IMR-90 (cell line): ENCODE results near the gene PBOV1. TPM values are rescaled to one million over a fixed set of nuclear protein-coding genes. Genes with fewer than 3 reads are reported as not detected.

Experiments
- ATAC-seq: fragments of 200-7000 bp; cut with Tn5 transposase; 2 replicates; pipeline ENCODE4 v1.9.1; 2020; ENCODE audit warnings: low read depth, mild to moderate bottlenecking, moderate library complexity
- Bru-seq: library from RNA; stranded (reverse); fragments of 400-500 nt; gene quantifications from one replicate; lab custom pipeline; 2021; lab: Mats Ljungman, UMichigan
- BruChase-seq, 2 experiments: library from RNA; stranded (reverse); fragments of 400-500 nt; gene quantifications; one replicate each; lab custom pipeline; 2021; lab: Mats Ljungman, UMichigan
- BruUV-seq: library from RNA; stranded (reverse); fragments of 400-500 nt; replicated peaks from 2 replicates; lab custom pipeline; 2021; lab: Mats Ljungman, UMichigan
- CTCF ChIA-PET: fragments of 300-600 bp; formaldehyde crosslinking; extraction: SDS; loops from one replicate; lab custom pipeline; 2021; ENCODE audit warnings: antibody characterized with exemption; lab: Yijun Ruan, JAX
- POLR2A ChIA-PET: fragments of 300-600 bp; sonication (Branson Sonifier 250); formaldehyde crosslinking; loops from one replicate; lab custom pipeline; 2022; ENCODE audit warnings: antibody characterized with exemption; ENCODE audit not compliant: unreplicated experiment; lab: Charles Lee
- DNase-seq: peaks from one replicate; pipeline ENCODE4 v3.0.0; 2013
- H2AFZ ChIP-seq: replicated peaks from 2 replicates; pipeline ENCODE3; 2013; ENCODE audit warnings: low read length, mild to moderate bottlenecking; ENCODE audit not compliant: poor library complexity
- H2AK5ac ChIP-seq: 2 replicates; pipeline ENCODE4 v1.6.1; 2013; ENCODE audit warnings: low read depth, low read length, inconsistent platforms
- H2AK9ac ChIP-seq: replicated peaks from 2 replicates; pipeline ENCODE3; 2013; ENCODE audit warnings: mild to moderate bottlenecking, low read depth, low read length, moderate library complexity; ENCODE audit not compliant: poor library complexity
- H2BK120ac ChIP-seq: 2 replicates; pipeline ENCODE4 v1.6.1; 2013; ENCODE audit warnings: low read depth, low read length, inconsistent platforms
- H2BK15ac ChIP-seq: 3 replicates; pipeline ENCODE4 v1.6.1; 2013; ENCODE audit warnings: low read depth, low read length, inconsistent platforms
- H2BK20ac ChIP-seq: 2 replicates; pipeline ENCODE4 v1.6.1; 2013; ENCODE audit warnings: low read depth, mild to moderate bottlenecking, inconsistent platforms, low read length, moderate library complexity
- H2BK5ac ChIP-seq: 2 replicates; pipeline ENCODE4 v1.6.1; 2013; ENCODE audit warnings: mild to moderate bottlenecking, low read depth, low read length, inconsistent platforms; ENCODE audit not compliant: poor library complexity, severe bottlenecking
- H3K14ac ChIP-seq: replicated peaks from 2 replicates; pipeline ENCODE4 v1.6.1; 2013; ENCODE audit warnings: low read depth, low read length, inconsistent platforms
- H3K18ac ChIP-seq: 2 replicates; pipeline ENCODE4 v1.6.1; 2013; ENCODE audit warnings: low read depth, low read length, control low read depth
- H3K23ac ChIP-seq: 2 replicates; pipeline ENCODE4 v1.6.1; 2013; ENCODE audit warnings: low read depth, low read length, inconsistent platforms
- H3K27ac ChIP-seq: 2 replicates; pipeline ENCODE4 v1.5.1; 2013; ENCODE audit warnings: mild to moderate bottlenecking, control low read depth, low read length; ENCODE audit not compliant: insufficient read depth
- H3K27me3 ChIP-seq: 2 replicates; pipeline ENCODE4 v1.6.1; 2013; ENCODE audit warnings: low read length; ENCODE audit not compliant: control insufficient read depth, insufficient read depth
- H3K36me3 ChIP-seq: 2 replicates; pipeline ENCODE4 v1.6.1; 2013; ENCODE audit warnings: low read length, mixed read lengths; ENCODE audit not compliant: control insufficient read depth, insufficient read depth
- H3K4ac ChIP-seq: 2 replicates; pipeline ENCODE4 v1.6.1; 2013; ENCODE audit warnings: low read depth, low read length, inconsistent platforms
- H3K4me1 ChIP-seq: 2 replicates; pipeline ENCODE4 v1.6.1; 2013; ENCODE audit warnings: low read length, mixed read lengths; ENCODE audit not compliant: control insufficient read depth, insufficient read depth
- H3K4me2 ChIP-seq: 2 replicates; pipeline ENCODE4 v1.6.1; 2013; ENCODE audit warnings: low read depth, mild to moderate bottlenecking, control low read depth, low read length, moderate library complexity
- H3K4me3 ChIP-seq: 2 replicates; pipeline ENCODE4 v1.5.1; 2013; ENCODE audit warnings: low read depth, mild to moderate bottlenecking, control low read depth, low read length, moderate library complexity; ENCODE audit not compliant: insufficient read depth
- H3K56ac ChIP-seq: 2 replicates; pipeline ENCODE4 v1.6.1; 2013; ENCODE audit warnings: low read length, inconsistent platforms; ENCODE audit not compliant: insufficient read depth; ENCODE audit errors: extremely low read depth
- H3K79me1 ChIP-seq, 2 experiments: 2 replicates each; pipeline ENCODE4 v1.6.1; 2013; ENCODE audit warnings: low read length in 2 of 2, inconsistent platforms in 1 of 2, low read depth in 1 of 2
- H3K9ac ChIP-seq: 2 replicates; pipeline ENCODE4 v1.6.1; 2013; ENCODE audit warnings: low read depth, low read length, control low read depth
- H3K9me1 ChIP-seq: 2 replicates; pipeline ENCODE4 v1.6.1; 2013; ENCODE audit warnings: low read length, inconsistent platforms; ENCODE audit not compliant: insufficient read depth
- H3K9me3 ChIP-seq: 2 replicates; pipeline ENCODE4 v1.6.1; 2013; ENCODE audit warnings: low read length; ENCODE audit not compliant: control insufficient read depth, insufficient read depth
- H4K20me1 ChIP-seq: 2 replicates; pipeline ENCODE4 v1.6.1; 2013; ENCODE audit warnings: low read length, inconsistent platforms; ENCODE audit not compliant: insufficient read depth
- H4K5ac ChIP-seq: 2 replicates; pipeline ENCODE4 v1.6.1; 2013; ENCODE audit warnings: mild to moderate bottlenecking, low read depth, low read length, control low read depth
- H4K8ac ChIP-seq, 2 experiments: 2 replicates each; pipeline ENCODE4 v1.6.1; 2013; ENCODE audit warnings: low read depth in 2 of 2, low read length in 2 of 2, control low read depth in 1 of 2, inconsistent platforms in 1 of 2
- H4K91ac ChIP-seq: 2 replicates; pipeline ENCODE4 v1.6.1; 2013; ENCODE audit warnings: low read depth, low read length, inconsistent platforms; ENCODE audit not compliant: insufficient read depth
- CEBPB ChIP-seq: IDR thresholded peaks from 2 replicates; pipeline ENCODE4 v1.6.1; 2012; ENCODE audit warnings: low read depth, low read length, improper control_type of control experiment
- CHD1 ChIP-seq: IDR thresholded peaks from 2 replicates; pipeline ENCODE4 v1.6.1; 2012; ENCODE audit warnings: low read depth, low read length, improper control_type of control experiment
- ELK1 ChIP-seq: fragments of 150-350 bp; IDR thresholded peaks from 2 replicates; pipeline ENCODE4 v1.6.1; 2016; ENCODE audit warnings: low read depth, mild to moderate bottlenecking, low read length, moderate library complexity, borderline replicate concordance
- FOS ChIP-seq: fragments of 150-350 bp; IDR thresholded peaks from 2 replicates; pipeline ENCODE4 v1.6.1; 2016; ENCODE audit warnings: low read depth, low read length
- MAFK ChIP-seq: IDR thresholded peaks from 2 replicates; pipeline ENCODE4 v1.6.1; 2012; ENCODE audit warnings: low read depth, low read length, improper control_type of control experiment
- MAZ ChIP-seq: IDR thresholded peaks from 2 replicates; pipeline ENCODE4 v1.6.1; 2012; ENCODE audit warnings: low read depth, mild to moderate bottlenecking, low read length, improper control_type of control experiment, moderate library complexity, borderline replicate concordance
- MXI1 ChIP-seq: IDR thresholded peaks from 2 replicates; pipeline ENCODE4 v1.6.1; 2012; ENCODE audit warnings: low read depth, mild to moderate bottlenecking, low read length, moderate library complexity, borderline replicate concordance
- POLR2A ChIP-seq: IDR thresholded peaks from 2 replicates; pipeline ENCODE4 v1.6.1; 2012; ENCODE audit warnings: mild to moderate bottlenecking, low read depth, low read length
- RCOR1 ChIP-seq: IDR thresholded peaks from 2 replicates; pipeline ENCODE4 v1.6.1; 2012; ENCODE audit warnings: mild to moderate bottlenecking, low read length, improper control_type of control experiment; ENCODE audit not compliant: insufficient replicate concordance
- RFX5 ChIP-seq: IDR thresholded peaks from 2 replicates; pipeline ENCODE4 v1.8.0; 2012; ENCODE audit warnings: low read depth, mild to moderate bottlenecking, low read length, moderate library complexity
- SMC3 ChIP-seq: fragments of 150-350 bp; IDR thresholded peaks from 2 replicates; pipeline ENCODE4 v1.6.1; 2016; ENCODE audit warnings: low read depth, mild to moderate bottlenecking, antibody characterized with exemption, low read length, moderate library complexity
- USF2 ChIP-seq: fragments of 150-350 bp; IDR thresholded peaks from 2 replicates; pipeline ENCODE4 v1.6.1; 2017; ENCODE audit warnings: mild to moderate bottlenecking, antibody characterized with exemption, low read length, low read depth
- WGBS, 2 experiments: methylation state at CpG; one replicate each; pipeline versions ENCODE4 v1.1.5 to v1.1.7; 2013; ENCODE audit warnings: missing lambda C conversion rate in 2 of 2; ENCODE audit not compliant: insufficient read length in 1 of 2; ENCODE audit errors: extremely low coverage in 2 of 2; 5-methylcytosine and 5-hydroxymethylcytosine counted together
- dilution Hi-C: fragments of 300-500 bp; cut with HindIII; formaldehyde crosslinking; loops from one replicate; pipeline ENCODE4 v1.14.3; 2018; ENCODE audit warnings: low sequenced_read_pairs; ENCODE audit not compliant: unreplicated experiment
- in situ Hi-C: fragments of 300-500 bp; cut with MboI; formaldehyde crosslinking; loops from 3 replicates; pipeline ENCODE4 v1.14.3; 2019; ENCODE audit warnings: low sequenced_read_pairs, inconsistent platforms, mixed read lengths
- intact Hi-C: fragments of 100-400 bp; cut with micrococcal nuclease; formaldehyde crosslinking; loops from 2 replicates; pipeline ENCODE4 v1.10.0; 2022
- long read RNA-seq: library from polyadenylated mRNA; unstranded; transcript quantifications from one replicate; pipeline ENCODE4 v2.0.0, GENCODE V29; 2021; ENCODE audit not compliant: unreplicated experiment
- polyA plus RNA-seq, 3 experiments: library from polyadenylated mRNA; depleted of rRNA; stranded (reverse); fragments of >200 nt; gene quantifications; 2 replicates each; pipeline ENCODE4 v1.2.3, GENCODE V29; 2012; ENCODE audit warnings: low replicate concordance in 1 of 3
- total RNA-seq: library from RNA; depleted of rRNA; stranded (reverse); fragments of >200 nt; gene quantifications from 2 replicates; pipeline ENCODE4 v1.2.3, GENCODE V29; 2012; rRNA removed
- TF ChIP-seq, protein P1 (sequence below): conservative IDR thresholded peaks from 2 replicates; pipeline ENCODE4 v1.5.1; 2012; ENCODE audit warnings: mild to moderate bottlenecking, low read depth, low read length, improper control_type of control experiment

Gene PBOV1
- not detected in 2 replicates for total RNA-seq
- not detected in 2 replicates for polyA plus RNA-seq (2012; rRNA removed)
- polyA plus RNA-seq (2012; cell fraction: cytosol; rRNA removed): not detected in 2 replicates
- not detected in 2 replicates for polyA plus RNA-seq (2012; cell fraction: nucleus; rRNA removed; ENCODE audit: low replicate concordance)
- Bru-seq, nascent RNA: not detected
- not detected for BruChase-seq, experiment 1, labeled RNA remaining after a 6-hour chase
- BruChase-seq, experiment 2, labeled RNA remaining after a 2-hour chase: not detected
- long read RNA-seq: 0 reads

DNA sequence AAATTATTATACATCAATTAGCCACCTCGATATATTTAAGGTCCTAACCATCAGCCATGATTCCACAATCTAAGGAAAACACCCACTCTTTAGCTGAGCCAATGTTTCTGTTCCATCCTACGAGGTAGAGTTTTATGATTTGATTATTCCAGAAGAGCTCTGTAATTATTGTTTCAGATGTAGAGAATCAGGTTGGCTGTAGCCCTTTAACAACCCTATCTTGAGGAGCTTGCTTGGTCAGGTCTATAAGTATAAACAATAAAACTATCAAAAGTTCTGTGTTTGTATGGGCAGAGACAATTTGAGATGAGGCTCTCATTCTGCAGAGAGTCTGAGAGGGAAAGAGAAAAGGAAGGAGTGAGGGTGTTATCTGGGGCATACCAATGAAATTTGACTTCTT is at the start of gene PBOV1:
PBOV1 (minus strand) TSS at position 43 of the 400 bp plus-strand sequence. CDS start 96 bp downstream, outside the sequence.
- ChIA-PET POLR2A (no interaction called here), CTCF (no interaction called here)
- no peak within 1 kb of the TSS for H3K27ac ChIP-seq
- peak within 1 kb of the TSS; percentile 39 for H2AK9ac ChIP-seq
- H3K27me3 ChIP-seq: peaks cover 15% of the 10 kb centered on the region
- ATAC-seq (no peak), DNase-seq (no peak)
- no peak within 1 kb of the TSS for H2BK5ac ChIP-seq
- H3K9me3 ChIP-seq: no peaks in the 10 kb centered on the region
- H3K4me2 ChIP-seq: no peak within 1 kb of the TSS
- no peaks in the 10 kb centered on the region for H3K9me1 ChIP-seq
- H3K56ac ChIP-seq: no peak within 1 kb of the TSS
- no TSS peak for BruUV-seq
- H3K4me3 ChIP-seq: no peak within 1 kb of the TSS
- intact Hi-C loops: no loop called here
- H2BK120ac ChIP-seq: no peak within 1 kb of the TSS
- no peak within 1 kb of the TSS for H3K9ac ChIP-seq
- H2AFZ ChIP-seq: no peak within 1 kb of the TSS
- in situ Hi-C loops: no loop called here
- H3K4ac ChIP-seq: no peak within 1 kb of the TSS
- dilution Hi-C loops: no loop called here
- no peak within 1 kb of the TSS for H2AK5ac ChIP-seq
- H3K36me3 ChIP-seq: no peaks in the 10 kb centered on the region
- TF ChIP-seq, protein P1, sequence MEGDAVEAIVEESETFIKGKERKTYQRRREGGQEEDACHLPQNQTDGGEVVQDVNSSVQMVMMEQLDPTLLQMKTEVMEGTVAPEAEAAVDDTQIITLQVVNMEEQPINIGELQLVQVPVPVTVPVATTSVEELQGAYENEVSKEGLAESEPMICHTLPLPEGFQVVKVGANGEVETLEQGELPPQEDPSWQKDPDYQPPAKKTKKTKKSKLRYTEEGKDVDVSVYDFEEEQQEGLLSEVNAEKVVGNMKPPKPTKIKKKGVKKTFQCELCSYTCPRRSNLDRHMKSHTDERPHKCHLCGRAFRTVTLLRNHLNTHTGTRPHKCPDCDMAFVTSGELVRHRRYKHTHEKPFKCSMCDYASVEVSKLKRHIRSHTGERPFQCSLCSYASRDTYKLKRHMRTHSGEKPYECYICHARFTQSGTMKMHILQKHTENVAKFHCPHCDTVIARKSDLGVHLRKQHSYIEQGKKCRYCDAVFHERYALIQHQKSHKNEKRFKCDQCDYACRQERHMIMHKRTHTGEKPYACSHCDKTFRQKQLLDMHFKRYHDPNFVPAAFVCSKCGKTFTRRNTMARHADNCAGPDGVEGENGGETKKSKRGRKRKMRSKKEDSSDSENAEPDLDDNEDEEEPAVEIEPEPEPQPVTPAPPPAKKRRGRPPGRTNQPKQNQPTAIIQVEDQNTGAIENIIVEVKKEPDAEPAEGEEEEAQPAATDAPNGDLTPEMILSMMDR: no peak
- TF ChIP-seq MAFK (no peak), USF2 (no peak), RFX5 (no peak), POLR2A (no peak), ELK1 (no peak), MAZ (no peak), CEBPB (no peak), SMC3 (no peak), FOS (no peak), MXI1 (no peak), RCOR1 (no peak), CHD1 (no peak)
- no peaks in the 10 kb centered on the region for H4K20me1 ChIP-seq
- no peak within 1 kb of the TSS for H3K14ac ChIP-seq
- H2BK20ac ChIP-seq: no peak within 1 kb of the TSS
- no peak within 1 kb of the TSS for H4K8ac ChIP-seq
- no peak within 1 kb of the TSS for H4K91ac ChIP-seq
- no CpG with 5 or more reads among the region's 2 CpGs for WGBS, 2 experiments
- no peak within 1 kb of the TSS for H3K23ac ChIP-seq
- H3K18ac ChIP-seq: no peak within 1 kb of the TSS
- no peaks in the 10 kb centered on the region for H3K4me1 ChIP-seq
- no peak within 1 kb of the TSS for H4K5ac ChIP-seq
- no peak within 1 kb of the TSS for H2BK15ac ChIP-seq
- no peaks in the 10 kb centered on the region for H3K79me1 ChIP-seq
